Measurements from ENCODE around the gene FOLR3. TPM values are rescaled to one million over a fixed set of nuclear protein-coding genes. Genes with fewer than 3 reads are reported as not detected.
A peak's percentile ranks its signal among the peaks of the same experiment; 100 is the strongest.
"Not testable (repeated sequence)": the region's sequence is repeated elsewhere in the genome, so short reads cannot be mapped to it uniquely, and the experiment has no call there.

Gene FOLR3
- total and polyA plus RNA-seq, 2 of the 4 experiments (the other 2 are of a cell fraction), result 0.29 to 0.36 TPM

DNA sequence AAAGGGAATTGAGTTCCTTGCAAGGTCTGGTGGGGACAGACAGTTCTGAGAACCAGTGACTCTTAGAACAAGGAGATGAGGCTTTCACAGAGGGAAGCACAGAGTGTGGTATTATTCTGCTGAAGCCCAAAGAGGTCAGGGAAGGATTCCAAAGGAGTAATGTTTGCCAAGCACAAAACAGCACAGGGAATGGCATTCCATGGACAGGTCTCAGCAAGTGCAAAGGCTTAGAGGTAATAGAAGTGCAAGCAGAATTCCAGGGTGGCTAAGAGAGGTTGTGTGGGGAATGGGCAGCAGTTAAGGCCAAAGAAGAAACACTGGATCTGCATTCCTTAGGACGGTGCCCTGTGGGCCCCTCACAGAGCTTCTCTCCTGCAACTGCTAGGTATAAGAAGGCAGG lies 6.6 kb downstream of the FOLR3 start:
- in situ Hi-C loops (cut with MboI; ENCODE audit: low sequenced_read_pairs); H3K56ac ChIP-seq (ENCODE audit: extremely low read depth, insufficient read depth, low read length); H2AK9ac ChIP-seq (replicated peaks; ENCODE audit: low read depth, low read length, poor library complexity); H3K36me3 ChIP-seq (ENCODE audit: control insufficient read depth, insufficient read depth, low read length); H3K9me3 ChIP-seq (ENCODE audit: control insufficient read depth, insufficient read depth, low read length); CTCF ChIA-PET; H3K4me2 ChIP-seq (ENCODE audit: low read depth, low read length); BruUV-seq (replicated peaks); H3K4me3 ChIP-seq (ENCODE audit: insufficient read depth, low read depth, low read length); H3K79me1 ChIP-seq (ENCODE audit: low read depth in 1 of 2, low read length in 2 of 2); H2BK15ac ChIP-seq (ENCODE audit: low read depth, low read length); H3K9me1 ChIP-seq (ENCODE audit: insufficient read depth, low read length); dilution Hi-C loops (cut with HindIII; ENCODE audit: low sequenced_read_pairs, unreplicated experiment); H3K9ac ChIP-seq (ENCODE audit: low read depth, low read length); H3K27ac ChIP-seq (ENCODE audit: insufficient read depth, low read length); H3K27me3 ChIP-seq (ENCODE audit: control insufficient read depth, insufficient read depth, low read length); H4K20me1 ChIP-seq (ENCODE audit: insufficient read depth, low read length): not testable (repeated sequence)
- H2AFZ ChIP-seq (replicated peaks; ENCODE audit: low read length, poor library complexity), result peak overlapping the region; percentile 72
- intact Hi-C loops (cut with micrococcal nuclease), result loop anchor here (1.0 kb wide), 1 partner anchor 39 kb away; no protein-coding TSS in a partner anchor
- peak overlapping the region; percentile 57 for H4K91ac ChIP-seq (ENCODE audit: insufficient read depth, low read depth, low read length)
- POLR2A ChIA-PET (ENCODE audit: unreplicated experiment), result interaction anchor here (1.0 kb wide), 1 partner anchor 43 kb away, joined by 3 read pairs; no protein-coding TSS in a partner anchor
- H3K14ac ChIP-seq (replicated peaks; ENCODE audit: low read depth, low read length), result peak overlapping the region; percentile 81
- H3K23ac ChIP-seq (ENCODE audit: low read depth, low read length), result peak overlapping the region; percentile 79; the same call in 1 of the 2 replicates
- peak; percentile 18 for DNase-seq
- peaks cover 11% of the 10 kb centered on the region; the same call in 1 of the 2 replicates for H3K4me1 ChIP-seq (ENCODE audit: control insufficient read depth, insufficient read depth, low read length)
- H2AK5ac ChIP-seq (ENCODE audit: low read depth, low read length), result peak overlapping the region; percentile 73
- H2BK120ac ChIP-seq (ENCODE audit: low read depth, low read length), result peak overlapping the region; percentile 93
- peak overlapping the region; percentile 94 for H2BK20ac ChIP-seq (ENCODE audit: low read depth, low read length)
- no CpG with 5 or more reads among the region's 1 CpG for WGBS, 2 experiments (ENCODE audit: extremely low coverage in 2 of 2, insufficient read length in 1 of 2)
- peak; percentile 6 for ATAC-seq (ENCODE audit: low read depth)
- peak overlapping the region; percentile 78 for H3K4ac ChIP-seq (ENCODE audit: low read depth, low read length)
- peak overlapping the region; percentile 69 to 87; a peak in 3 of 4 replicates for H4K8ac ChIP-seq (ENCODE audit: low read depth in 2 of 2, low read length in 2 of 2)
- peak overlapping the region; percentile 66; the same call in 1 of the 2 replicates for H4K5ac ChIP-seq (ENCODE audit: low read depth, low read length)
- H2BK5ac ChIP-seq (ENCODE audit: low read depth, low read length, poor library complexity, severe bottlenecking), result peak overlapping the region; percentile 97
- peak overlapping the region; percentile 71; the same call in 1 of the 2 replicates for H3K18ac ChIP-seq (ENCODE audit: low read depth, low read length)

- H3K27ac ChIP-seq (ENCODE audit: insufficient read depth, low read length); H3K9me3 ChIP-seq (ENCODE audit: control insufficient read depth, insufficient read depth, low read length); in situ Hi-C loops (cut with MboI; ENCODE audit: low sequenced_read_pairs); H3K4me3 ChIP-seq (ENCODE audit: insufficient read depth, low read depth, low read length); H4K5ac ChIP-seq (ENCODE audit: low read depth, low read length); H3K36me3 ChIP-seq (ENCODE audit: control insufficient read depth, insufficient read depth, low read length); H3K79me1 ChIP-seq (ENCODE audit: low read depth in 1 of 2, low read length in 2 of 2); H3K18ac ChIP-seq (ENCODE audit: low read depth, low read length); H3K56ac ChIP-seq (ENCODE audit: extremely low read depth, insufficient read depth, low read length); H3K14ac ChIP-seq (replicated peaks; ENCODE audit: low read depth, low read length); H2AK9ac ChIP-seq (replicated peaks; ENCODE audit: low read depth, low read length, poor library complexity); H3K4me2 ChIP-seq (ENCODE audit: low read depth, low read length); ATAC-seq (ENCODE audit: low read depth); DNase-seq; H2BK5ac ChIP-seq (ENCODE audit: low read depth, low read length, poor library complexity, severe bottlenecking); H4K91ac ChIP-seq (ENCODE audit: insufficient read depth, low read depth, low read length); H4K8ac ChIP-seq (ENCODE audit: low read depth in 2 of 2, low read length in 2 of 2); H3K9ac ChIP-seq (ENCODE audit: low read depth, low read length); H4K20me1 ChIP-seq (ENCODE audit: insufficient read depth, low read length); H3K23ac ChIP-seq (ENCODE audit: low read depth, low read length); H2AFZ ChIP-seq (replicated peaks; ENCODE audit: low read length, poor library complexity); H2BK20ac ChIP-seq (ENCODE audit: low read depth, low read length); H3K9me1 ChIP-seq (ENCODE audit: insufficient read depth, low read length); H2AK5ac ChIP-seq (ENCODE audit: low read depth, low read length); H2BK15ac ChIP-seq (ENCODE audit: low read depth, low read length); POLR2A ChIA-PET (ENCODE audit: unreplicated experiment); H3K4ac ChIP-seq (ENCODE audit: low read depth, low read length); dilution Hi-C loops (cut with HindIII; ENCODE audit: low sequenced_read_pairs, unreplicated experiment); H3K27me3 ChIP-seq (ENCODE audit: control insufficient read depth, insufficient read depth, low read length); BruUV-seq (replicated peaks): not testable (repeated sequence)
- intact Hi-C loops (cut with micrococcal nuclease), result loop anchor here (1.0 kb wide), 1 partner anchor 39 kb away; no protein-coding TSS in a partner anchor
- CTCF ChIA-PET, result interaction anchor here (2.2 kb wide), 1 partner anchor 117 kb away, joined by 21 read pairs; no protein-coding TSS in a partner anchor
- H2BK120ac ChIP-seq (ENCODE audit: low read depth, low read length), result peak overlapping the region; percentile 66; the same call in 1 of the 2 replicates
- peaks cover 11% of the 10 kb centered on the region; the same call in 1 of the 2 replicates for H3K4me1 ChIP-seq (ENCODE audit: control insufficient read depth, insufficient read depth, low read length)
- no CpG with 5 or more reads among the region's 1 CpG for WGBS, 2 experiments (ENCODE audit: extremely low coverage in 2 of 2, insufficient read length in 1 of 2)
Observed at GRCh38 chr11:72142543-72142942, 7.0 kb downstream of the FOLR3 start.

All from IMR-90 (cell line).